Esophagus (tissue), 2 donors: ENCODE results near the gene RPS10. TPM values are rescaled to one million over a fixed set of nuclear protein-coding genes. Genes with fewer than 3 reads are reported as not detected.

Experiments
- H3K27ac ChIP-seq, 2 donors: one replicate each; pipeline ENCODE4 v1.5.1; 2013; ENCODE audit warnings: low read depth in 2 of 2, mild to moderate bottlenecking in 2 of 2, inconsistent platforms in 1 of 2, low read length in 1 of 2, moderate library complexity in 1 of 2
- H3K27me3 ChIP-seq, 2 donors: one replicate each; pipeline ENCODE4 v1.6.1; 2013; ENCODE audit warnings: low read length in 2 of 2, control low read depth in 1 of 2, mild to moderate bottlenecking in 1 of 2; ENCODE audit not compliant: insufficient read depth in 2 of 2, control insufficient read depth in 1 of 2
- H3K36me3 ChIP-seq, 2 donors: one replicate each; pipeline ENCODE4 v1.6.1; 2013; ENCODE audit warnings: low read length in 1 of 2; ENCODE audit not compliant: control insufficient read depth in 2 of 2, insufficient read depth in 2 of 2
- H3K4me1 ChIP-seq, 2 donors: one replicate each; pipeline ENCODE4 v1.6.1; 2013; ENCODE audit warnings: low read length in 1 of 2; ENCODE audit not compliant: control insufficient read depth in 2 of 2, insufficient read depth in 2 of 2
- H3K4me3 ChIP-seq, 2 donors: one replicate each; pipeline ENCODE4 v1.5.1; 2013; ENCODE audit warnings: low read length in 2 of 2, mild to moderate bottlenecking in 2 of 2, low read depth in 1 of 2, moderate library complexity in 1 of 2
- H3K9me3 ChIP-seq, 2 donors: one replicate each; pipeline ENCODE4 v1.6.1; 2013; ENCODE audit warnings: mild to moderate bottlenecking in 2 of 2, low read depth in 1 of 2, low read length in 1 of 2, moderate library complexity in 1 of 2; ENCODE audit not compliant: control insufficient read depth in 2 of 2, insufficient read depth in 1 of 2
- WGBS, 2 donors: extraction: QIAGEN DNeasy Blood & Tissue Kit; methylation state at CpG; one replicate each; pipeline ENCODE4 v1.1.7; 2013; 5-methylcytosine and 5-hydroxymethylcytosine counted together
- polyA plus RNA-seq, 2 donors: library from polyadenylated mRNA; stranded (reverse); fragments of 200-250 nt; gene quantifications; one replicate each; pipeline ENCODE4 v1.2.3, GENCODE V29; 2013
- donor health status: healthy with polysubstance abuse.
- donor health status: Bipolar disorder and iron deficiency.

Gene RPS10
- polyA plus RNA-seq, 2 donors, result 1,884 to 2,829 TPM

DNA sequence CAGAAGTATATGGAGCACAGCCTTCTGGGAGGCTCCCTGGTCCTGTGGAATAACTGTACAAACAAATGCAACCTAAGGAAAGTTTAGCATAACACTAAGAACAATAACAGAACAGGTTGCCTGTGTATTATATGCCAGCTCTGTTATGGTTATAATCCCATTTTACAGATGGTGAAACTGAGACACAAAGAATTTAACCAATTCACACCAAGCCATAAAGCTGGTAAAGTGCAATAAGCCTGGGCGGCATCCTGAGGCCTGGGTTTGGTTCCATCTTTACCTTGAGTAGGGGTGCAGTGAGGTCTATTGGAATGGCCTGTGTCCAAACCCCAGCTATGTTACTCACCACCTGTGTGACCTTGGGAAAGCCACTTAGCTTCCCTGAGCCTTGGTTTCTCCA, 25.3 kb upstream of the RPS10 start:
- WGBS, 2 donors, result 95% methylated on average over 1 of the region's 1 CpG
- Histone ChIP-seq H3K36me3 (no peaks in the 10 kb centered on the region), H3K4me1 (no peaks in the 10 kb centered on the region), H3K27me3 (no peaks in the 10 kb centered on the region), H3K27ac (no peak overlapping the region), H3K9me3 (no peaks in the 10 kb centered on the region), H3K4me3 (no peak overlapping the region)

DNA sequence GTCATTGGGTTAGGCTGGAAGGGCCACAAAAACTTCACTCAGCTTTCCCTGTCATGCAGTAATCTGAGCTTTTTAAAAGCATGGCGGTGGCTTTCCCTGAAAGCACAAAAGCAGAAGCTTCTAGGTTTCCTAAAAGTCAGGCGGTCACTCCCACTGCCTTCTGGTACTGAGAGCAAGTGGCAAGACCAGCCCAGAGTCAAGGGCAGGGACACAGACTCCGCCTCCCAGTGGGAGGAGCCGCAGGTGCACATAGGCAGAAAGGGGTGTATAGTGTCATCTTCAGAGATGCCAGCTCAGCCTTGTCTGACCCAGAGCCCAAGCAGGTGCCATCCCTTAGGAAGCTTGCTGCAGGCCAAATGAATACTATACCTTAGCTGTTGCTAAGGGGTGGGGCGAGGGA, 22.0 kb upstream of the RPS10 start:
- WGBS, 2 donors, result 70 to 79% methylated on average over 5 of the region's 5 CpGs
- no peak overlapping the region for H3K27ac ChIP-seq
- no peaks in the 10 kb centered on the region for H3K4me1 ChIP-seq
- no peaks in the 10 kb centered on the region for H3K9me3 ChIP-seq
- H3K36me3 ChIP-seq, result no peaks in the 10 kb centered on the region
- no peaks in the 10 kb centered on the region for H3K27me3 ChIP-seq
- H3K4me3 ChIP-seq, result no peak overlapping the region

GRCh38 chr6:34447386-34447785, 21.5 kb upstream of the RPS10 start:
- no peak overlapping the region for H3K27ac ChIP-seq
- no peaks in the 10 kb centered on the region for H3K9me3 ChIP-seq
- no peak overlapping the region for H3K4me3 ChIP-seq
- no peaks in the 10 kb centered on the region for H3K27me3 ChIP-seq
- H3K4me1 ChIP-seq, result no peaks in the 10 kb centered on the region
- 77 to 80% methylated on average over 7 of the region's 7 CpGs for WGBS, 2 donors
- H3K36me3 ChIP-seq, result no peaks in the 10 kb centered on the region

DNA sequence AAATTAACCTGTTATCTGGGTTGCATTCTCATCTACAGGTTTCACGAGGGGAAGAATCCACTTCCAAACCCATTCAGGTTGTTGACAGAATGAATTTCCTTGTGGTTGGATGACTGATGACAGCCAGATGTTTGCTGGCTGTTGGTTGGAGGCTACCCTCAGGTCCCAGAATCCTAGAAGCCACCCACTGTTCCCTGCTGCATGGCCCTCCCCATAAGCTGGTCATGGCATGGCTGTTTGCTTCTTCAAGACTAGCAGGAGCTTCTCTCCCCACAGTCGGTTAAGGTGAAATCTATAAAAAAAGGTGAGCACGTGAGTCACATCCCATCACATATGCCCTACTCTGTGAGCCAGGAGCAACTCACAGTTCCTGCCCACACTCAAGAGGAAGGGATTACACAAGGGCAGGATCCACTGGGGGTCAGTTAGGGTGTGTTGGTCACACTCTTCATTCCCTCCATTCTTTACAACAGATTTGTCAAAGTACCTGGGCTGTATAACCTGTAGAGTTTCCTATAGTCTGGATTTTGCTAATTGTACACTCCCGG, 19.5 kb upstream of the RPS10 start:
- Histone ChIP-seq H3K4me3 (no peak overlapping the region), H3K36me3 (no peaks in the 10 kb centered on the region), H3K4me1 (no peaks in the 10 kb centered on the region), H3K9me3 (no peaks in the 10 kb centered on the region), H3K27me3 (no peaks in the 10 kb centered on the region), H3K27ac (no peak overlapping the region)
- 74 to 75% methylated on average over 4 of the region's 4 CpGs for WGBS, 2 donors

GRCh38 chr6:34441526-34441925, 15.7 kb upstream of the RPS10 start:
- Histone ChIP-seq H3K27me3 (no peaks in the 10 kb centered on the region), H3K9me3 (peaks cover 0 to 3% of the 10 kb centered on the region in 2 donors), H3K4me3 (no peak overlapping the region), H3K27ac (no peak overlapping the region), H3K4me1 (no peaks in the 10 kb centered on the region), H3K36me3 (no peaks in the 10 kb centered on the region)
- WGBS, 2 donors, result 64% methylated on average over 5 of the region's 5 CpGs

GRCh38 chr6:34439442-34439841, 13.6 kb upstream of the RPS10 start:
- H3K9me3 ChIP-seq, result peaks cover 0 to 3% of the 10 kb centered on the region in 2 donors
- WGBS, 2 donors, result 79 to 84% methylated on average over 1 to 3 of the region's 3 CpGs
- no peak overlapping the region for H3K27ac ChIP-seq
- H3K4me1 ChIP-seq, result no peaks in the 10 kb centered on the region
- no peaks in the 10 kb centered on the region for H3K27me3 ChIP-seq
- no peak overlapping the region for H3K4me3 ChIP-seq
- no peaks in the 10 kb centered on the region for H3K36me3 ChIP-seq

- Histone ChIP-seq H3K36me3 (no peaks in the 10 kb centered on the region), H3K27ac (no peak overlapping the region), H3K4me3 (no peak overlapping the region), H3K9me3 (peaks cover 0 to 3% of the 10 kb centered on the region in 2 donors), H3K27me3 (no peaks in the 10 kb centered on the region), H3K4me1 (no peaks in the 10 kb centered on the region)
- WGBS, 2 donors, result 65 to 68% methylated on average over 4 of the region's 4 CpGs
Measured at GRCh38 chr6:34438705-34439104, 12.8 kb upstream of the RPS10 start.

DNA sequence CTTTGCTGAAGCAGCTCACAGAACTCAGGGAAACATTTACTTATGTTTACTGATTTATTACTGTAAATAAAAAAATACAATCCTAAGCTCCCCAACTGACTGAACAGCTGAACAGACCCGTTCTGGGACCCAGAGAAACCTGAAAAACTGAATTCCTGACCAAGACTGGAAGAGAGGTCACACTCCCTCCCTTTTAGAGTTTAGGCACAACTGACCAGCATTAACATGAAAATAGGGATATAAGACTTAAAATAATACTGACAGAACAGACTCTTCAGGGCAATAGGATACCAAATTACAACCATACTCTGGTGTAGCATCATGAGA, 11.7 kb upstream of the RPS10 start:
- peaks cover 0 to 3% of the 10 kb centered on the region in 2 donors for H3K9me3 ChIP-seq
- 59 to 66% methylated on average over 1 of the region's 1 CpG for WGBS, 2 donors
- no peaks in the 10 kb centered on the region for H3K27me3 ChIP-seq

DNA sequence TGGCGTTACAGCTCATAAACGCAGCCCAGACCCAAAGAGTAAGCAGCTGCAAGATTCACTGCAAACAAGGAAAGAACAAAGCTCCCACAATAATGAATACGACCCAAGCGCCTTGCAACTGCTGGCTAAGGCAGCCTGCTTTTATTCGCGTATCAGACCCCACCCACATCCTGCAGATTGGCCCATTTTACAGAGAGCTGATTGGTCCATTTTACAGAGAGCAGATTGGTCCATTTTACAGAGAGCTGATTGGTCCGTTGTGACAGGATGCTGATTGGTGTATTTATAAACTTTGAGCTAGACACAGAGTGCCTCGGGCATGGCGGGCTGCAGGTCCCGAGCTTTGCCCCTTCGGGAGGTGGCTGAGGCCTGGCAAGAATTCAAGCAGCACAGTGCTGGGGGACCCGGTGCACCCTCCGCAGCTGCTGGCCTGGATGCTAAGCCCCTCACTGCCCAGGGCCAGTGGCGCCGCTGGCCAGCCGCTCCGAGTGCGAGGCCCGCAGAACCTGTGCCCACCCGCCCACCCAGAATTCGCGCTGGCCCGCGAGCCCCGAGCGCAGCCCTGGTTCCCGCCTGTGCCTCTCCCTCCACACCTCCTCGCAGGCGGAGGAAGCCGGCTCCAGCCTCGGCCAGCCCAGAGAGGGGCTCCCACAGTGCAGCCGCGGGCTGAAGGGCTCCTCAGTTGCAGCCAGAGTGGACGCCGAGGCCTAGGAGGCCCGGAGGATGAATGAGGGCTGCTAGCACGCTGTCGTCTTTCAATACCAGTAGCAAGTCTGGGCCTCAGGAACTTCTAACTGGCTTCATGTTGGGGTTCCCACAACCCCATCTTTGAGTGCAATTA, 11.2 kb upstream of the RPS10 start:
- Histone ChIP-seq H3K4me3 (no peak overlapping the region), H3K36me3 (no peaks in the 10 kb centered on the region), H3K27me3 (no peaks in the 10 kb centered on the region), H3K27ac (no peak overlapping the region), H3K9me3 (peaks cover 0 to 3% of the 10 kb centered on the region in 2 donors), H3K4me1 (no peaks in the 10 kb centered on the region)
- WGBS, 2 donors, result 93% methylated on average over 38 of the region's 38 CpGs

More for the DNA sequence above, 11.7 kb upstream of the RPS10 start:
- Histone ChIP-seq H3K27ac (no peak overlapping the region), H3K4me3 (no peak overlapping the region), H3K4me1 (no peaks in the 10 kb centered on the region), H3K36me3 (no peaks in the 10 kb centered on the region)

DNA sequence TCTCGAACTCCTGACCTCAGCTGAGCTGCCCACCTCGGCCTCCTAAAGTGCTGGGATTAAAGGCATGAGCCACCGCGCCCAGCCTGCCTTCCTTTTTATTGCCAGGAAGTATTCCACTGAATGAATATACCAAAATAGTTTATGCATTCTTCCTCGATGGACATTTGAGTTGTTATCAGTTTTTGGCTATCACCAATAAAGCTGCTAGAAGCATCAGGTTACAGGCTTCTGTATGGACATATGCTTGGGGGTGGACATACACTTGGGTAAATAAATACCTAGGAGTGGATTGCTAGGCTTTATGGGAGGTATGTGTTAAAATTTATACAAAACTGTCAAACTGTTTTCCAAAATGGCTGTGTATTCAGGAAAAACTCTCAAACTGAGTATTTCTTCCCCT, 10.0 kb upstream of the RPS10 start:
- Histone ChIP-seq H3K4me1 (no peaks in the 10 kb centered on the region), H3K36me3 (no peaks in the 10 kb centered on the region), H3K4me3 (no peak overlapping the region), H3K9me3 (peaks cover 0 to 3% of the 10 kb centered on the region in 2 donors), H3K27ac (no peak overlapping the region), H3K27me3 (no peaks in the 10 kb centered on the region)
- WGBS, 2 donors, result 69 to 74% methylated on average over 5 of the region's 5 CpGs
